SK-N-SH treated with all-trans-retinoic acid at 6 μM for 48 hours (cell line): Measurements from ENCODE around the gene IFNA4.

Source experiments
- ESRRG ChIP-seq: fragments of 250-450 bp; sonication (Bioruptor Pico); IDR thresholded peaks from 2 replicates; pipeline ENCODE4 v1.6.1; 2021; ENCODE audit warnings: mild to moderate bottlenecking
- PPARA ChIP-seq: fragments of 250-450 bp; sonication (Bioruptor Pico); IDR thresholded peaks from 2 replicates; pipeline ENCODE4 v1.5.0; 2020; ENCODE audit warnings: mild to moderate bottlenecking, borderline replicate concordance
- TCF4 ChIP-seq: fragments of 250-450 bp; sonication (Bioruptor Pico); IDR thresholded peaks from 2 replicates; pipeline ENCODE4 v1.8.0; 2021; ENCODE audit warnings: mild to moderate bottlenecking, moderate library complexity, borderline replicate concordance
- ZFP3 ChIP-seq: fragments of 250-450 bp; sonication (Bioruptor Pico); IDR thresholded peaks from 2 replicates; pipeline ENCODE4 v1.5.0; 2020; ENCODE audit warnings: mild to moderate bottlenecking, moderate library complexity
- ZFP30 ChIP-seq: fragments of 450-650 bp; formaldehyde crosslinking; IDR thresholded peaks from 2 replicates; pipeline ENCODE4 v1.5.0; 2022; ENCODE audit warnings: mild to moderate bottlenecking, moderate library complexity
- ZNF565 ChIP-seq: fragments of 450-650 bp; formaldehyde crosslinking; conservative IDR thresholded peaks from 2 replicates; pipeline ENCODE4 v1.5.0; 2020; ENCODE audit warnings: low read depth, mild to moderate bottlenecking, moderate library complexity
- ZNF70 ChIP-seq: fragments of 450-650 bp; formaldehyde crosslinking; IDR thresholded peaks from 2 replicates; pipeline ENCODE4 v1.5.0; 2020; ENCODE audit warnings: mild to moderate bottlenecking, moderate library complexity
- ZNF8 ChIP-seq: fragments of 450-650 bp; formaldehyde crosslinking; IDR thresholded peaks from 2 replicates; pipeline ENCODE4 v1.5.0; 2020; ENCODE audit warnings: mild to moderate bottlenecking, moderate library complexity
- TF ChIP-seq, protein P1 (sequence below): fragments of 250-450 bp; sonication (Bioruptor Pico); IDR thresholded peaks from 2 replicates; pipeline ENCODE4 v1.5.0; 2020; ENCODE audit warnings: mild to moderate bottlenecking, moderate library complexity
- TF ChIP-seq, protein P2 (sequence below): fragments of 250-450 bp; sonication (Bioruptor Pico); IDR thresholded peaks from 2 replicates; pipeline ENCODE4 v1.5.1; 2020; ENCODE audit warnings: low read depth, mild to moderate bottlenecking, moderate library complexity
- TF ChIP-seq, protein P3 (sequence below): fragments of 250-450 bp; sonication (Bioruptor Pico); IDR thresholded peaks from 2 replicates; pipeline ENCODE4 v1.5.1; 2021; ENCODE audit warnings: mild to moderate bottlenecking, moderate library complexity

DNA sequence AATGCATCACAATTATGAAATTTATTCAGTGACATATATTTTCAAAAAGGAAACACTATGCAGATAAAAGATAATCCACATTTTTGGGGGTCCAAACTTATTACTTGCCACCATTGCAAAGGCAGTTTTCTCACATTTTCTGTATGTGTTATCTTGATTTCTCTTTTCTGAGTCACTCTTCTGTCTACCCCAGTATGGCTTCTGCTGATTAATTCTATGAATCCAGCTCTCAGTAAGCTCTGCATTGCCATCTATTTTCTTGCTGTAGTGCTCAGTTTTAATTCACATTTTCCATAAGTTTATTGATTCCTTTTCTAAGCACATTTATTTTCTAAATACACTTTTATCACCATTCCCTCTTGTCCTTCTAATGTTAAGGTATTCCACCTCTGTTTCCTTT, 17.8 kb upstream of the IFNA4 start:
- TF ChIP-seq ZFP3 (no peak), ZNF8 (no peak), ZNF70 (CRISPR knock-in tag) (no peak), TCF4 (CRISPR knock-in tag) (no peak), PPARA (CRISPR knock-in tag) (no peak), ESRRG (no peak), ZFP30 (no peak), ZNF565 (CRISPR knock-in tag) (no peak)
- TF ChIP-seq, protein P1, sequence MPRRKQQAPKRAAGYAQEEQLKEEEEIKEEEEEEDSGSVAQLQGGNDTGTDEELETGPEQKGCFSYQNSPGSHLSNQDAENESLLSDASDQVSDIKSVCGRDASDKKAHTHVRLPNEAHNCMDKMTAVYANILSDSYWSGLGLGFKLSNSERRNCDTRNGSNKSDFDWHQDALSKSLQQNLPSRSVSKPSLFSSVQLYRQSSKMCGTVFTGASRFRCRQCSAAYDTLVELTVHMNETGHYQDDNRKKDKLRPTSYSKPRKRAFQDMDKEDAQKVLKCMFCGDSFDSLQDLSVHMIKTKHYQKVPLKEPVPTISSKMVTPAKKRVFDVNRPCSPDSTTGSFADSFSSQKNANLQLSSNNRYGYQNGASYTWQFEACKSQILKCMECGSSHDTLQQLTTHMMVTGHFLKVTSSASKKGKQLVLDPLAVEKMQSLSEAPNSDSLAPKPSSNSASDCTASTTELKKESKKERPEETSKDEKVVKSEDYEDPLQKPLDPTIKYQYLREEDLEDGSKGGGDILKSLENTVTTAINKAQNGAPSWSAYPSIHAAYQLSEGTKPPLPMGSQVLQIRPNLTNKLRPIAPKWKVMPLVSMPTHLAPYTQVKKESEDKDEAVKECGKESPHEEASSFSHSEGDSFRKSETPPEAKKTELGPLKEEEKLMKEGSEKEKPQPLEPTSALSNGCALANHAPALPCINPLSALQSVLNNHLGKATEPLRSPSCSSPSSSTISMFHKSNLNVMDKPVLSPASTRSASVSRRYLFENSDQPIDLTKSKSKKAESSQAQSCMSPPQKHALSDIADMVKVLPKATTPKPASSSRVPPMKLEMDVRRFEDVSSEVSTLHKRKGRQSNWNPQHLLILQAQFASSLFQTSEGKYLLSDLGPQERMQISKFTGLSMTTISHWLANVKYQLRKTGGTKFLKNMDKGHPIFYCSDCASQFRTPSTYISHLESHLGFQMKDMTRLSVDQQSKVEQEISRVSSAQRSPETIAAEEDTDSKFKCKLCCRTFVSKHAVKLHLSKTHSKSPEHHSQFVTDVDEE (CRISPR knock-in tag): no peak
- TF ChIP-seq, protein P2, sequence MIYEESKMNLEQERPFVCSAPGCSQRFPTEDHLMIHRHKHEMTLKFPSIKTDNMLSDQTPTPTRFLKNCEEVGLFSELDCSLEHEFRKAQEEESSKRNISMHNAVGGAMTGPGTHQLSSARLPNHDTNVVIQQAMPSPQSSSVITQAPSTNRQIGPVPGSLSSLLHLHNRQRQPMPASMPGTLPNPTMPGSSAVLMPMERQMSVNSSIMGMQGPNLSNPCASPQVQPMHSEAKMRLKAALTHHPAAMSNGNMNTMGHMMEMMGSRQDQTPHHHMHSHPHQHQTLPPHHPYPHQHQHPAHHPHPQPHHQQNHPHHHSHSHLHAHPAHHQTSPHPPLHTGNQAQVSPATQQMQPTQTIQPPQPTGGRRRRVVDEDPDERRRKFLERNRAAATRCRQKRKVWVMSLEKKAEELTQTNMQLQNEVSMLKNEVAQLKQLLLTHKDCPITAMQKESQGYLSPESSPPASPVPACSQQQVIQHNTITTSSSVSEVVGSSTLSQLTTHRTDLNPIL (CRISPR knock-in tag): no peak
- TF ChIP-seq, protein P3, sequence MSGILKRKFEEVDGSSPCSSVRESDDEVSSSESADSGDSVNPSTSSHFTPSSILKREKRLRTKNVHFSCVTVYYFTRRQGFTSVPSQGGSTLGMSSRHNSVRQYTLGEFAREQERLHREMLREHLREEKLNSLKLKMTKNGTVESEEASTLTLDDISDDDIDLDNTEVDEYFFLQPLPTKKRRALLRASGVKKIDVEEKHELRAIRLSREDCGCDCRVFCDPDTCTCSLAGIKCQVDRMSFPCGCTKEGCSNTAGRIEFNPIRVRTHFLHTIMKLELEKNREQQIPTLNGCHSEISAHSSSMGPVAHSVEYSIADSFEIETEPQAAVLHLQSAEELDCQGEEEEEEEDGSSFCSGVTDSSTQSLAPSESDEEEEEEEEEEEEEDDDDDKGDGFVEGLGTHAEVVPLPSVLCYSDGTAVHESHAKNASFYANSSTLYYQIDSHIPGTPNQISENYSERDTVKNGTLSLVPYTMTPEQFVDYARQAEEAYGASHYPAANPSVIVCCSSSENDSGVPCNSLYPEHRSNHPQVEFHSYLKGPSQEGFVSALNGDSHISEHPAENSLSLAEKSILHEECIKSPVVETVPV: no peak
